Measurements from ENCODE around the gene ECM2. TPM values are rescaled to one million over a fixed set of nuclear protein-coding genes. Genes with fewer than 3 reads are reported as not detected.

ECM2 gene
- polyA plus RNA-seq, 4 donors, result 1.9 to 6.0 (median 2.6) TPM

DNA sequence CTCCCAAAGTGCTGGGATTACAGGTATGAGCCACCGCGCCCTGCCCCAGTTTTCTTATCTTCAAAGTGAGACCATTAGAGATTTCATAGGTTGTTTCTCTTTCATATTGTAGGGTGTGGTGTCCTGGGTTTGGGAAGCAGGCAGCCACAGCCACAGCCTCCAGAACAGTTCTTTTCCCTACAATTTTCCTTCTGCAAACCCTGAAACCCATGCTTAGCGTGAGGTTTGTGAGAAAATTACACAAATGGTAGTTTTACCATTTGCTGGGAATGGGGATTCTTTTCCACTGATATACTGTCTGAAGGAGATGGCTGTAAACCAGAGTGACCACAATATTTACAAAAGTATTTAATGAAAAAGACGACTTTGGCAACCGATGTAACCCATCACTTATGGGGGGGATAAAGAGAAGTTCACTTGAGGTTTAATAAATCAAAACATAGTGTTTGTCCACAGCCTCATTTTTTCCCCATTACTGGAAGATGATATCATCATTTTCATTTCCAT lies 26.7 kb upstream of the ECM2 start:
- peaks cover 0 to 4% (median 0%) of the 10 kb centered on the region in 3 donors for H3K4me1 ChIP-seq (ENCODE audit: control insufficient read depth in 3 of 3, insufficient read depth in 2 of 3, low read depth in 1 of 3, low read length in 2 of 3)
- H3K27ac ChIP-seq (ENCODE audit: low read depth in 1 of 3, low read length in 2 of 3), result peak overlapping the region in 1 of 3 donors; percentile 23
- H3K27me3 ChIP-seq (ENCODE audit: control insufficient read depth in 3 of 3, insufficient read depth in 3 of 3, low read length in 3 of 3), result no peaks in the 10 kb centered on the region
- FAIRE-seq (no peak), DNase-seq (peak; percentile 11 to 46)
- no peak overlapping the region for H3K4me3 ChIP-seq (ENCODE audit: low read depth in 1 of 3, low read length in 3 of 3)
- peaks cover 0 to 4% of the 10 kb centered on the region in 2 donors for H3K9me3 ChIP-seq (ENCODE audit: control insufficient read depth in 2 of 2, insufficient read depth in 1 of 2, low read depth in 1 of 2, low read length in 1 of 2)
- 55 to 64% (median 58%) methylated on average over 5 of the region's 5 CpGs for WGBS, 3 donors
- H3K36me3 ChIP-seq (ENCODE audit: control insufficient read depth in 3 of 3, insufficient read depth in 2 of 3, low read depth in 1 of 3, low read length in 3 of 3), result no peaks in the 10 kb centered on the region

DNA sequence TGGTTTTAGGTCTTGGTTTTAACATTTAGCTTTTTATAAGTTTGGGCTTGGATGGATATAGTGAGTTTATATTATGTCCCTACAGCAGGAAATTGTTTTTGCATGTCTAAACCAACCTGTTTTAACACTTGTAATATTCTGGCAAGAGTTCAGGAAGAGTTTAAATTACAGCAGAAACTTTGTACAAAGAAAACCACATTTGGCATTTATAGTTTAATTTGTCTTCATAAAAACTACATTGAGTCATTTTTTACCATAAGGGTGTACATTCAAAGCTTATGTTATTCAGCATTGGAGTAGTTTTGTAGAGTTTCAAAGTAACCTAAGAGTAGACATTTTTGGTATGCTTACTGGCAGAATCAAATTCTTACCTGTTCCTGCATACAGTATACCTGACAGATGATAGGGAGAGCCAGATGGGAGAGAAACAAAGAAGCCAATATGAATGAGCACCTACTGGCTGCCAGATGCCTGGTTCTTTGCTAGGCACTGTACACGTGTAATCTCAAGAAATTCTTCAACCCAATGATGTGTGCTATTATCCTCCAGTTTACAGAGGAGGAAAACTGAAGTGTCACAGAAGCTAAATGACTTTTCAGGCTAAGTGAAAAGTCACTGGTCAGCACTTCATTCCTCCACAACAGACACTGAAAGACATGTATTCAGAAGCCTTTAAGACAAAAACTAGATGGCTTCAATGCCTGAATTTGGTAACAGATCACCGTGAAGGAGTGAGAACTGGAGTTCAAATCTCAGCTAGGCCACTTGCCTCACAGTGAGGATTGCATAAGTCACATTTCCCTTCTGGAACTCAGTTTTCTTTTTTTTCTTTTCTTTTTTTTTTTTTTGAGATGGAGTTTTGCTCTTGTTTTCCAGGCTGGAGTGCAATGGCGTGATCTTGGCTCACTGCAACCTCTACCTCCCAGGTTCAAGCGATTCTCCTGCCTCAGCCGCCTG lies 25.9 kb upstream of the ECM2 start:
- Histone ChIP-seq H3K36me3 (ENCODE audit: control insufficient read depth in 3 of 3, insufficient read depth in 2 of 3, low read depth in 1 of 3, low read length in 3 of 3) (no peaks in the 10 kb centered on the region), H3K27me3 (ENCODE audit: control insufficient read depth in 3 of 3, insufficient read depth in 3 of 3, low read length in 3 of 3) (no peaks in the 10 kb centered on the region), H3K27ac (ENCODE audit: low read depth in 1 of 3, low read length in 2 of 3) (no peak overlapping the region), H3K4me3 (ENCODE audit: low read depth in 1 of 3, low read length in 3 of 3) (no peak overlapping the region), H3K4me1 (ENCODE audit: control insufficient read depth in 3 of 3, insufficient read depth in 2 of 3, low read depth in 1 of 3, low read length in 2 of 3) (peaks cover 0 to 4% (median 0%) of the 10 kb centered on the region in 3 donors), H3K9me3 (ENCODE audit: control insufficient read depth in 2 of 2, insufficient read depth in 1 of 2, low read depth in 1 of 2, low read length in 1 of 2) (peaks cover 0 to 4% of the 10 kb centered on the region in 2 donors)
- WGBS, 3 donors, result 84 to 95% (median 93%) methylated on average over 5 of the region's 5 CpGs
- FAIRE-seq (no peak), DNase-seq (no peak)

DNA sequence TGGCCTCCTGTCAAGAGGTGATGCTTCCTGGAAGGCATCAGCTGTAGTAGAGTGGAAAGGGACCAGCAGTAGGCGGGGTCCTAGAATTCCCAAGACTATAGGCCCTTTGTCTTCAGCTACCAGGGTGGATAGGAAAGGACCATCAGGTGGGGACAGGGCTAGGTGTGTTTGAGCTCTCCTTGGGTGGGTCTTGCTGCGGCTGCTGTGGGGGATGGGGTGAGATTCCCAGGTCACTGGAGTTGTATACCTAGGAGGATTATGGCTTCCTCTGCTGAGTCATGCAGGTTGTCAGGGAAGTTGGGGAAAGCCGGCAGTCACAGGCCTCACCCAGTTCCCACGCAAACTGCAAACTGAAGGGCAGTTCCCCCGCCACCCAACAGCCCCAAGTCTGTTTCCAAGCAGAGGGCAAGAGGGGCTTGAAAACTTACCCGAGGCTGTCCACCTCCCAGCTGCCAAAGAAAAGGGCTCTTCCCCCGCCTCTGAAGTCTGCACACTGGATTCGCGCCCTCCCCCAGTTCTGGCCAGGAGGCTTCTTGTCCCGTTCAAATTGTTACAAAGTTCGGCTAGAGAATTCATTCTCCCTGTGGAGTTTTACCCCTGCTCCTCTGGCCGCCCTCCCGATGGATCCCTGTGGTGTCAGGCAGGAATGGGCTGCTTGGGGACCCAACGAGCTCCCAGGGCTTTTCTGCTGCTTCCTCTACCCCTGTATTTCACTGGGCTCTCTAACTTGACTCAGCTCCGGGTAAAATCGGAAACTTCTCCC lies 23.0 kb upstream of the ECM2 start:
- Histone ChIP-seq H3K36me3 (ENCODE audit: control insufficient read depth in 3 of 3, insufficient read depth in 2 of 3, low read depth in 1 of 3, low read length in 3 of 3) (no peaks in the 10 kb centered on the region), H3K27ac (ENCODE audit: low read depth in 1 of 3, low read length in 2 of 3) (no peak overlapping the region), H3K27me3 (ENCODE audit: control insufficient read depth in 3 of 3, insufficient read depth in 3 of 3, low read length in 3 of 3) (no peaks in the 10 kb centered on the region), H3K4me1 (ENCODE audit: control insufficient read depth in 3 of 3, insufficient read depth in 2 of 3, low read depth in 1 of 3, low read length in 2 of 3) (peaks cover 0 to 4% (median 0%) of the 10 kb centered on the region in 3 donors), H3K9me3 (ENCODE audit: control insufficient read depth in 2 of 2, insufficient read depth in 1 of 2, low read depth in 1 of 2, low read length in 1 of 2) (no peaks in the 10 kb centered on the region), H3K4me3 (ENCODE audit: low read depth in 1 of 3, low read length in 3 of 3) (no peak overlapping the region)
- 88 to 91% (median 90%) methylated on average over 15 to 16 of the region's 16 CpGs for WGBS, 3 donors
- FAIRE-seq (no peak), DNase-seq (no peak)

DNA sequence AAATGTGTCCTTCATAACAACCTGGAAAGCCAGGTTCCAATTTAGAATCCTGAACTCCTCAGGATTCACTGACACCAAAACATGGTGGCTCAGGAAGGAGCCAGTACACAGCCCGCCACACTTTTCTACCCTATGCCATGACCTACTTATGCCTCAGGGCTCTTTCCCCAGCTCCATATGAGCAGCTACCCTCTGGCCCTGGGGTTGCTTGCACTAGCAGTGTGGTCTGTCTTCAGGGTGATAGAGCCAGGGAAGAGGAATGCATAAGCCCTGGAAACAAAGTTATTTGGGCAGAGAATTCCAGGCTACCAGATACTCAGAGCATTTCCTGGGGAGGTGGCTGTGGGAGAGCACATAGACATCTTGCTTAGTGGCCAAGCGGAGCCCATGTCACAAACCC lies 15.0 kb upstream of the ECM2 start:
- Histone ChIP-seq H3K27ac (ENCODE audit: low read depth in 1 of 3, low read length in 2 of 3) (no peak overlapping the region), H3K4me3 (ENCODE audit: low read depth in 1 of 3, low read length in 3 of 3) (no peak overlapping the region), H3K36me3 (ENCODE audit: control insufficient read depth in 3 of 3, insufficient read depth in 2 of 3, low read depth in 1 of 3, low read length in 3 of 3) (no peaks in the 10 kb centered on the region), H3K4me1 (ENCODE audit: control insufficient read depth in 3 of 3, insufficient read depth in 2 of 3, low read depth in 1 of 3, low read length in 2 of 3) (no peaks in the 10 kb centered on the region), H3K9me3 (ENCODE audit: control insufficient read depth in 2 of 2, insufficient read depth in 1 of 2, low read depth in 1 of 2, low read length in 1 of 2) (peaks cover 0 to 3% of the 10 kb centered on the region in 2 donors), H3K27me3 (ENCODE audit: control insufficient read depth in 3 of 3, insufficient read depth in 3 of 3, low read length in 3 of 3) (no peaks in the 10 kb centered on the region)
- DNase-seq (no peak), FAIRE-seq (no peak)
- 87 to 100% (median 93%) methylated on average over 2 of the region's 2 CpGs for WGBS, 3 donors

DNA sequence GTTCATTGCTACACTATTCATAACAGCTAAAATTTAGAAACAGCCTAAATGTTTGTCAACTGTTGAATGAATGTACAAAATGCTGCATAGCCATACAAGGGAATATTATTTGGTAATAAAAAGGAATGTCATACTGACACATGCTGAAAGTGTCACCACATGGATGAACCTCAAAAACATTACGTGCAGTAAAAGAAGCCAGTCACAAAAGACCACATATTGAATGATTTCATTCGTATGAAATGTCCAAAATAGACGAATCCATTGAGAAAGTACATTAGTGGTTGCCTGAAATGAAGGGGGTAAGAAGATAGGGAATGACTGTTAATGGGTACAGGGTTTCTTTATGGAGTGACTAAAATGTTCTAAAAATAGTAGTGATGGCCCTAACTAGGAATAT lies 11.6 kb upstream of the ECM2 start:
- no peaks in the 10 kb centered on the region for H3K36me3 ChIP-seq (ENCODE audit: control insufficient read depth in 3 of 3, insufficient read depth in 2 of 3, low read depth in 1 of 3, low read length in 3 of 3)
- H3K4me1 ChIP-seq (ENCODE audit: control insufficient read depth in 3 of 3, insufficient read depth in 2 of 3, low read depth in 1 of 3, low read length in 2 of 3), result no peaks in the 10 kb centered on the region
- no peaks in the 10 kb centered on the region for H3K27me3 ChIP-seq (ENCODE audit: control insufficient read depth in 3 of 3, insufficient read depth in 3 of 3, low read length in 3 of 3)
- DNase-seq (no peak), FAIRE-seq (no peak)
- peaks cover 0 to 27% of the 10 kb centered on the region in 2 donors for H3K9me3 ChIP-seq (ENCODE audit: control insufficient read depth in 2 of 2, insufficient read depth in 1 of 2, low read depth in 1 of 2, low read length in 1 of 2)
- WGBS, 3 donors, result 94 to 96% (median 96%) methylated on average over 3 of the region's 3 CpGs
- H3K27ac ChIP-seq (ENCODE audit: low read depth in 1 of 3, low read length in 2 of 3), result no peak overlapping the region
- H3K4me3 ChIP-seq (ENCODE audit: low read depth in 1 of 3, low read length in 3 of 3), result no peak overlapping the region

DNA sequence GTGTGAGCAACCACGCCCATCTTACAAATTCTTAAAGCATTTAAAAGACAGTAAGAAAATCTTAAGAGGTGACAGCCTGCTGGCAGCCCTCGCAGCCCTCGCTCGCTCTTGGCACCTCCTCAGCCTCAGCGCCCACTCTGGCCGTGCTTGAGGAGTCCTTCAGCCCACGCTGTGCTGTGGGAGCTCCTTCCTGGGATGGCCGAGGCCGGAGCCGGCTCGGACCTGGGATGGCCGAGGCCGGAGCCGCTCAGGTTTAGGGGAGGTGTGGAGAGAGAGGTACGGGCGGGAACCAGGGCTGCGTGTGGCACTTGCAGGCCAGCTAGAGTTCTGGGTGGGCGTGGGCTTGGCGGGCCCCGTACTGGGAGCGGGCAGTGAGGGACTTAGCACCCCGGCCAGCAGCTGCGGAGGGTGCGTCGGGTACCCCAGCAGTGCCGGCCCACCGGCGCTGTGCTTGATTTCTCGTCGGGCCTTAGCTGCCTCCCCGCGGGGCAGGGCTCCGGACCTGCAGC lies 9.3 kb upstream of the ECM2 start:
- H3K36me3 ChIP-seq (ENCODE audit: control insufficient read depth in 3 of 3, insufficient read depth in 2 of 3, low read depth in 1 of 3, low read length in 3 of 3), result no peaks in the 10 kb centered on the region
- no peak overlapping the region for H3K4me3 ChIP-seq (ENCODE audit: low read depth in 1 of 3, low read length in 3 of 3)
- WGBS, 3 donors, result 97 to 98% (median 98%) methylated on average over 33 of the region's 33 CpGs
- H3K27me3 ChIP-seq (ENCODE audit: control insufficient read depth in 3 of 3, insufficient read depth in 3 of 3, low read length in 3 of 3), result no peaks in the 10 kb centered on the region
- no peak overlapping the region for H3K27ac ChIP-seq (ENCODE audit: low read depth in 1 of 3, low read length in 2 of 3)
- FAIRE-seq (no peak), DNase-seq (no peak)
- no peaks in the 10 kb centered on the region for H3K4me1 ChIP-seq (ENCODE audit: control insufficient read depth in 3 of 3, insufficient read depth in 2 of 3, low read depth in 1 of 3, low read length in 2 of 3)
- H3K9me3 ChIP-seq (ENCODE audit: control insufficient read depth in 2 of 2, insufficient read depth in 1 of 2, low read depth in 1 of 2, low read length in 1 of 2), result peaks cover 0 to 27% of the 10 kb centered on the region in 2 donors

DNA sequence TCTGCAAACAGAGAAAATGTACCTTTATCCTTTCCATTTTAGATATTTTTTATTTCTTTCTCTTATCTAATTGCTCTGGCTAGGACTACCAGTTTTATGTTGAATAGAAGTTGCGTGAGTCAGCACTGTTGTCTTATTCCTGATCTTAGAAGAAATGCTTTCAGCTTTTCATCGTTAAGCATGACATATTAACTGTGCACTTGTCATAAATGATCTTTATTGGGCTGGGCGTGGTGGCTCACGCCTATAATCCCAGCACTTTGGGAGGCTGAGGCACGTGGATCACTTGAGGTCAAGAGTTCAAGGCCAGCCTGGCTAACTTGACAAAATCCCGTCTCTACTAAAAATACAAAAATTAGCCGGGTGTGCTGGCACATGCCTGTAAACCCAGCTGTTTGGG lies 8.2 kb upstream of the ECM2 start:
- H3K4me3 ChIP-seq (ENCODE audit: low read depth in 1 of 3, low read length in 3 of 3), result no peak overlapping the region
- H3K36me3 ChIP-seq (ENCODE audit: control insufficient read depth in 3 of 3, insufficient read depth in 2 of 3, low read depth in 1 of 3, low read length in 3 of 3), result no peaks in the 10 kb centered on the region
- H3K27me3 ChIP-seq (ENCODE audit: control insufficient read depth in 3 of 3, insufficient read depth in 3 of 3, low read length in 3 of 3), result no peaks in the 10 kb centered on the region
- H3K9me3 ChIP-seq (ENCODE audit: control insufficient read depth in 2 of 2, insufficient read depth in 1 of 2, low read depth in 1 of 2, low read length in 1 of 2), result peaks cover 0 to 27% of the 10 kb centered on the region in 2 donors
- no peaks in the 10 kb centered on the region for H3K4me1 ChIP-seq (ENCODE audit: control insufficient read depth in 3 of 3, insufficient read depth in 2 of 3, low read depth in 1 of 3, low read length in 2 of 3)
- peak in 1 of 2 donors; percentile 77 for DNase-seq
- WGBS, 3 donors, result 19 to 59% (median 44%) methylated on average over 7 of the region's 7 CpGs
- no peak for FAIRE-seq
- H3K27ac ChIP-seq (ENCODE audit: low read depth in 1 of 3, low read length in 2 of 3), result no peak overlapping the region

DNA sequence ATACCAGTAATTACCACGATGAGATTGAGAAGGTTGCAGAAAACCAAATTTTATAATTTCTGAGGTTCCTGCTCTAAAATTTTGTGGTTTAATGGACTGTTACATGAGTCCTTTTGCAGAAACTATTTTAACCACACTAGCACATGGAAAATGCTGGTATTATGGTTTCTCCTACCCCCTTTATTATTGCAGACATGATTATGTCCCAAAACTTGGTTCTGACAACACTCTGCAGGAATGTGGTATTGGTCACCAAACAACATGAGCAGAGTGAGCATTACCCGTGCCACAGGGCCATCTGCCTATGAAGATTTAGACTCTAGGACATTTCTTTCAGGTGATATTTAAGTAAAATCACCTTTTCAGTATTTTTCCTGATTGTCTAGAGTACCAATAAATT lies 2.8 kb upstream of the ECM2 start:
- H3K36me3 ChIP-seq (ENCODE audit: control insufficient read depth in 3 of 3, insufficient read depth in 2 of 3, low read depth in 1 of 3, low read length in 3 of 3), result no peaks in the 10 kb centered on the region

More for the DNA sequence above, 2.8 kb upstream of the ECM2 start:
- DNase-seq, result no peak
- H3K27me3 ChIP-seq (ENCODE audit: control insufficient read depth in 3 of 3, insufficient read depth in 3 of 3, low read length in 3 of 3), result no peaks in the 10 kb centered on the region
- no peak for FAIRE-seq
- H3K9me3 ChIP-seq (ENCODE audit: control insufficient read depth in 2 of 2, insufficient read depth in 1 of 2, low read depth in 1 of 2, low read length in 1 of 2), result peaks cover 0 to 9% of the 10 kb centered on the region in 2 donors
- peaks cover 0 to 18% (median 0%) of the 10 kb centered on the region in 3 donors for H3K4me1 ChIP-seq (ENCODE audit: control insufficient read depth in 3 of 3, insufficient read depth in 2 of 3, low read depth in 1 of 3, low read length in 2 of 3)
- H3K27ac ChIP-seq (ENCODE audit: low read depth in 1 of 3, low read length in 2 of 3), result no peak overlapping the region
- no peak overlapping the region for H3K4me3 ChIP-seq (ENCODE audit: low read depth in 1 of 3, low read length in 3 of 3)
- 83 to 93% (median 86%) methylated on average over 2 of the region's 2 CpGs for WGBS, 3 donors
